GM12892 (cell line): Measurements from ENCODE around the gene PRKRA. TPM values are rescaled to one million over a fixed set of nuclear protein-coding genes. Genes with fewer than 3 reads are reported as not detected.

Source experiments
- DNase-seq: peaks from one replicate; pipeline ENCODE4 v3.0.0; 2011; ENCODE audit not compliant: insufficient read length
- FAIRE-seq: peaks from 2 replicates; lab custom pipeline; 2011; peaks lifted over from hg19 to GRCh38; lab: Jason Lieb, UNC
- POLR2A ChIP-seq: IDR thresholded peaks from 2 replicates; pipeline ENCODE4 v1.6.1; 2011; ENCODE audit warnings: low read depth, low read length, control low read depth
- POLR2AphosphoS5 ChIP-seq: IDR thresholded peaks from 2 replicates; pipeline ENCODE4 v1.6.1; 2011; ENCODE audit warnings: low read depth, low read length, control low read depth
- TAF1 ChIP-seq: IDR thresholded peaks from 2 replicates; pipeline ENCODE4 v1.6.1; 2011; ENCODE audit warnings: low read depth, mild to moderate bottlenecking, control low read depth, low read length, borderline replicate concordance
- polyA plus RNA-seq: library from polyadenylated mRNA; unstranded; fragments of >200 nt; gene quantifications from one replicate; pipeline ENCODE4 v1.2.1, GENCODE V29; 2012; ENCODE audit warnings: missing spikeins, inconsistent platforms; ENCODE audit not compliant: missing spikeins

The PRKRA gene
- polyA plus RNA-seq: 58.2 TPM

- TF ChIP-seq POLR2A (peak; percentile 88), TAF1 (peak; percentile 43; the same call in 1 of the 2 replicates), POLR2AphosphoS5 (peak; percentile 90)
- FAIRE-seq (peak; percentile 96), DNase-seq (peak; percentile 76)
Observed at GRCh38 chr2:178450774-178451525, at the start of gene PRKRA, which contains the start of gene PJVK. Gene PRKRA, minus strand, starts transcription at chr2:178451175. Its CDS starts 145 bp downstream, at chr2:178451030. Gene PJVK, plus strand, starts transcription at chr2:178451378. Its CDS starts 2,032 bp downstream, at chr2:178453410.

- no peak for DNase-seq
- no peak for FAIRE-seq
- TF ChIP-seq POLR2A: no peak
- no peak for TF ChIP-seq TAF1
- TF ChIP-seq POLR2AphosphoS5: no peak
Observed at GRCh38 chr2:178499640-178500039, 48.7 kb upstream of the PRKRA start.

DNA sequence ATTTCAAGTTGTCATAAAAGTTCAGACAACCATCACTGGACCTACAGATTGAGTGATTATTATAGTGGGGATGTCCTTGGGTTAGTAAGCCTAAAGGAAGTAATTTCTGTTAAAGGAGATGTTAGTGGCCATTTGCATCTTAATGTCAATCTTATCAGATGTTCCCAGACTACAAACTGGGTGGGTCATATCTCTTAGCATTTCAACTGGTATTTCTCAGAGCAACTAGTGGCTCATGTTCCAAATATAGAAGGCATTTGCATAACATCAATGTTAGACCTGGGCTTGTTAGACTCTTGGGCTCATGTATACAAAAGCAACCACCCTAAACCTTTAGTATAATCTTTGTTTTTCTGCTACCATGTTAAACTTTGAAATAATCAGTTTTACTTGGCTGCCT is 47.2 kb upstream of the PRKRA start:
- FAIRE-seq: peak; percentile 62
- DNase-seq: no peak
- TF ChIP-seq POLR2AphosphoS5 (no peak), TAF1 (no peak), POLR2A (no peak)

DNA sequence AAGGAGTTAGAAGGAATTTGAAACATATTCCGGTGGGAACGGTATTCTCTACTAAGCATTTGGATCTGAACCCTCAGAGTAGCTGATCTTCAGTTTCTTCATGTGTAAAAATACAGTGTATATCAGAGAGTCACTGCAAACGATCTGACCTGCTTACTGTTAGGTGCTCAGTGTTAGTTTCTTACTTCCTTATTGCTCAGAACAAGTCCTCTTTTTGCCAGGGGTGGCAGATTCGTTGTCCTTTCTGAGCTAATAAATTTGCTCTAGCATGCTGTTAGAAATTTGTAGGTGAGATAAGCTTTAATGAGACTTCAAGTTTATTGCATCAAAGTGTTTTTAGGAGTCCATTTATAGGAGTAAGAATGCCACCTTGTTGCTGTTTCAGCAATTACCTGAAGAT is 45.1 kb upstream of the PRKRA start:
- no peak for DNase-seq
- FAIRE-seq: no peak
- TF ChIP-seq TAF1: no peak

- FAIRE-seq (peak; percentile 14), DNase-seq (no peak)
Observed at GRCh38 chr2:178491612-178492011, 40.6 kb upstream of the PRKRA start.

GRCh38 chr2:178485356-178485755 is 34.4 kb upstream of the PRKRA start:
- FAIRE-seq (no peak), DNase-seq (no peak)
- TF ChIP-seq POLR2A (no peak), POLR2AphosphoS5 (no peak), TAF1 (no peak)

More at GRCh38 chr2:178491612-178492011, 40.6 kb upstream of the PRKRA start:
- TF ChIP-seq POLR2AphosphoS5: no peak
- no peak for TF ChIP-seq TAF1
- no peak for TF ChIP-seq POLR2A

- FAIRE-seq: no peak
- TF ChIP-seq TAF1: no peak
- TF ChIP-seq POLR2A: no peak
- no peak for TF ChIP-seq POLR2AphosphoS5
- no peak for DNase-seq
Observed at GRCh38 chr2:178484245-178485041, 33.5 kb upstream of the PRKRA start.

GRCh38 chr2:178482437-178482836 is 31.5 kb upstream of the PRKRA start:
- DNase-seq (no peak), FAIRE-seq (peak; percentile 9)
- TF ChIP-seq POLR2A (no peak), TAF1 (no peak), POLR2AphosphoS5 (no peak)

GRCh38 chr2:178480227-178481181 is 29.5 kb upstream of the PRKRA start, which contains the start of gene PLEKHA3:
Gene PLEKHA3, plus strand, starts transcription at chr2:178480457. Its CDS starts 413 bp downstream, at chr2:178480870.
- peak; percentile 96 for FAIRE-seq
- TF ChIP-seq POLR2A (peak; percentile 42; the same call in 1 of the 2 replicates), TAF1 (no peak)

GRCh38 chr2:178479758-178480226 is 28.8 kb upstream of the PRKRA start:
- no peak for TF ChIP-seq TAF1
- TF ChIP-seq POLR2AphosphoS5: no peak
- TF ChIP-seq POLR2A: no peak
- FAIRE-seq (no peak), DNase-seq (no peak)

More at GRCh38 chr2:178480227-178481181, 29.5 kb upstream of the PRKRA start, which contains the start of gene PLEKHA3:
- peak; percentile 64 for DNase-seq
